IMR-90 (cell line): ENCODE results near the gene ITGA3. TPM values are rescaled to one million over a fixed set of nuclear protein-coding genes. Genes with fewer than 3 reads are reported as not detected.
A peak's percentile ranks its signal among the peaks of the same experiment; 100 is the strongest.

Experiments used
- ATAC-seq: fragments of 200-7000 bp; cut with Tn5 transposase; 2 replicates; pipeline ENCODE4 v1.9.1; 2020; ENCODE audit warnings: low read depth, mild to moderate bottlenecking, moderate library complexity
- BruUV-seq: library from RNA; stranded (reverse); fragments of 400-500 nt; replicated peaks from 2 replicates; lab custom pipeline; 2021; lab: Mats Ljungman, UMichigan
- CTCF ChIA-PET: fragments of 300-600 bp; formaldehyde crosslinking; extraction: SDS; loops from one replicate; lab custom pipeline; 2021; ENCODE audit warnings: antibody characterized with exemption; lab: Yijun Ruan, JAX
- POLR2A ChIA-PET: fragments of 300-600 bp; sonication (Branson Sonifier 250); formaldehyde crosslinking; loops from one replicate; lab custom pipeline; 2022; ENCODE audit warnings: antibody characterized with exemption; ENCODE audit not compliant: unreplicated experiment; lab: Charles Lee
- DNase-seq: peaks from one replicate; pipeline ENCODE4 v3.0.0; 2013
- H2AFZ ChIP-seq: replicated peaks from 2 replicates; pipeline ENCODE3; 2013; ENCODE audit warnings: low read length, mild to moderate bottlenecking; ENCODE audit not compliant: poor library complexity
- H2AK5ac ChIP-seq: 2 replicates; pipeline ENCODE4 v1.6.1; 2013; ENCODE audit warnings: low read depth, low read length, inconsistent platforms
- H2AK9ac ChIP-seq: replicated peaks from 2 replicates; pipeline ENCODE3; 2013; ENCODE audit warnings: mild to moderate bottlenecking, low read depth, low read length, moderate library complexity; ENCODE audit not compliant: poor library complexity
- H2BK120ac ChIP-seq: 2 replicates; pipeline ENCODE4 v1.6.1; 2013; ENCODE audit warnings: low read depth, low read length, inconsistent platforms
- H2BK15ac ChIP-seq: 3 replicates; pipeline ENCODE4 v1.6.1; 2013; ENCODE audit warnings: low read depth, low read length, inconsistent platforms
- H2BK20ac ChIP-seq: 2 replicates; pipeline ENCODE4 v1.6.1; 2013; ENCODE audit warnings: low read depth, mild to moderate bottlenecking, inconsistent platforms, low read length, moderate library complexity
- H2BK5ac ChIP-seq: 2 replicates; pipeline ENCODE4 v1.6.1; 2013; ENCODE audit warnings: mild to moderate bottlenecking, low read depth, low read length, inconsistent platforms; ENCODE audit not compliant: poor library complexity, severe bottlenecking
- H3K14ac ChIP-seq: replicated peaks from 2 replicates; pipeline ENCODE4 v1.6.1; 2013; ENCODE audit warnings: low read depth, low read length, inconsistent platforms
- H3K18ac ChIP-seq: 2 replicates; pipeline ENCODE4 v1.6.1; 2013; ENCODE audit warnings: low read depth, low read length, control low read depth
- H3K23ac ChIP-seq: 2 replicates; pipeline ENCODE4 v1.6.1; 2013; ENCODE audit warnings: low read depth, low read length, inconsistent platforms
- H3K27ac ChIP-seq: 2 replicates; pipeline ENCODE4 v1.5.1; 2013; ENCODE audit warnings: mild to moderate bottlenecking, control low read depth, low read length; ENCODE audit not compliant: insufficient read depth
- H3K27me3 ChIP-seq: 2 replicates; pipeline ENCODE4 v1.6.1; 2013; ENCODE audit warnings: low read length; ENCODE audit not compliant: control insufficient read depth, insufficient read depth
- H3K36me3 ChIP-seq: 2 replicates; pipeline ENCODE4 v1.6.1; 2013; ENCODE audit warnings: low read length, mixed read lengths; ENCODE audit not compliant: control insufficient read depth, insufficient read depth
- H3K4ac ChIP-seq: 2 replicates; pipeline ENCODE4 v1.6.1; 2013; ENCODE audit warnings: low read depth, low read length, inconsistent platforms
- H3K4me1 ChIP-seq: 2 replicates; pipeline ENCODE4 v1.6.1; 2013; ENCODE audit warnings: low read length, mixed read lengths; ENCODE audit not compliant: control insufficient read depth, insufficient read depth
- H3K4me2 ChIP-seq: 2 replicates; pipeline ENCODE4 v1.6.1; 2013; ENCODE audit warnings: low read depth, mild to moderate bottlenecking, control low read depth, low read length, moderate library complexity
- H3K4me3 ChIP-seq: 2 replicates; pipeline ENCODE4 v1.5.1; 2013; ENCODE audit warnings: low read depth, mild to moderate bottlenecking, control low read depth, low read length, moderate library complexity; ENCODE audit not compliant: insufficient read depth
- H3K56ac ChIP-seq: 2 replicates; pipeline ENCODE4 v1.6.1; 2013; ENCODE audit warnings: low read length, inconsistent platforms; ENCODE audit not compliant: insufficient read depth; ENCODE audit errors: extremely low read depth
- H3K79me1 ChIP-seq, 2 experiments: 2 replicates each; pipeline ENCODE4 v1.6.1; 2013; ENCODE audit warnings: low read length in 2 of 2, inconsistent platforms in 1 of 2, low read depth in 1 of 2
- H3K9ac ChIP-seq: 2 replicates; pipeline ENCODE4 v1.6.1; 2013; ENCODE audit warnings: low read depth, low read length, control low read depth
- H3K9me1 ChIP-seq: 2 replicates; pipeline ENCODE4 v1.6.1; 2013; ENCODE audit warnings: low read length, inconsistent platforms; ENCODE audit not compliant: insufficient read depth
- H3K9me3 ChIP-seq: 2 replicates; pipeline ENCODE4 v1.6.1; 2013; ENCODE audit warnings: low read length; ENCODE audit not compliant: control insufficient read depth, insufficient read depth
- H4K20me1 ChIP-seq: 2 replicates; pipeline ENCODE4 v1.6.1; 2013; ENCODE audit warnings: low read length, inconsistent platforms; ENCODE audit not compliant: insufficient read depth
- H4K5ac ChIP-seq: 2 replicates; pipeline ENCODE4 v1.6.1; 2013; ENCODE audit warnings: mild to moderate bottlenecking, low read depth, low read length, control low read depth
- H4K8ac ChIP-seq, 2 experiments: 2 replicates each; pipeline ENCODE4 v1.6.1; 2013; ENCODE audit warnings: low read depth in 2 of 2, low read length in 2 of 2, control low read depth in 1 of 2, inconsistent platforms in 1 of 2
- H4K91ac ChIP-seq: 2 replicates; pipeline ENCODE4 v1.6.1; 2013; ENCODE audit warnings: low read depth, low read length, inconsistent platforms; ENCODE audit not compliant: insufficient read depth
- MAZ ChIP-seq: IDR thresholded peaks from 2 replicates; pipeline ENCODE4 v1.6.1; 2012; ENCODE audit warnings: low read depth, mild to moderate bottlenecking, low read length, improper control_type of control experiment, moderate library complexity, borderline replicate concordance
- NFE2L2 ChIP-seq: fragments of 150-350 bp; IDR thresholded peaks from 2 replicates; pipeline ENCODE4 v1.6.1; 2016; ENCODE audit warnings: low read depth, mild to moderate bottlenecking, low read length
- RFX5 ChIP-seq: IDR thresholded peaks from 2 replicates; pipeline ENCODE4 v1.8.0; 2012; ENCODE audit warnings: low read depth, mild to moderate bottlenecking, low read length, moderate library complexity
- WGBS, 2 experiments: methylation state at CpG; one replicate each; pipeline versions ENCODE4 v1.1.5 to v1.1.7; 2013; ENCODE audit warnings: missing lambda C conversion rate in 2 of 2; ENCODE audit not compliant: insufficient read length in 1 of 2; ENCODE audit errors: extremely low coverage in 2 of 2; 5-methylcytosine and 5-hydroxymethylcytosine counted together
- dilution Hi-C: fragments of 300-500 bp; cut with HindIII; formaldehyde crosslinking; loops from one replicate; pipeline ENCODE4 v1.14.3; 2018; ENCODE audit warnings: low sequenced_read_pairs; ENCODE audit not compliant: unreplicated experiment
- in situ Hi-C: fragments of 300-500 bp; cut with MboI; formaldehyde crosslinking; loops from 3 replicates; pipeline ENCODE4 v1.14.3; 2019; ENCODE audit warnings: low sequenced_read_pairs, inconsistent platforms, mixed read lengths
- intact Hi-C: fragments of 100-400 bp; cut with micrococcal nuclease; formaldehyde crosslinking; loops from 2 replicates; pipeline ENCODE4 v1.10.0; 2022
- polyA plus RNA-seq, 3 experiments: library from polyadenylated mRNA; depleted of rRNA; stranded (reverse); fragments of >200 nt; gene quantifications; 2 replicates each; pipeline ENCODE4 v1.2.3, GENCODE V29; 2012; ENCODE audit warnings: low replicate concordance in 1 of 3
- total RNA-seq: library from RNA; depleted of rRNA; stranded (reverse); fragments of >200 nt; gene quantifications from 2 replicates; pipeline ENCODE4 v1.2.3, GENCODE V29; 2012

The ITGA3 gene
- total and polyA plus RNA-seq, 2 of the 4 experiments (the other 2 are of a cell fraction), result 78.0 to 202 TPM

- ATAC-seq (peak; percentile 97), DNase-seq (peak; percentile 81)
- H4K5ac ChIP-seq, result peak overlapping the region; percentile 29
- peak overlapping the region; percentile 81 for H2BK20ac ChIP-seq
- peak overlapping the region; percentile 44 for H3K18ac ChIP-seq
- H4K20me1 ChIP-seq, result no peaks in the 10 kb centered on the region
- H3K79me1 ChIP-seq, result peaks cover 0 to 7% of the 10 kb centered on the region in 2 experiments; a peak in 1 of 4 replicates
- no TSS peak for BruUV-seq
- H2BK5ac ChIP-seq, result peak overlapping the region; percentile 47
- H3K36me3 ChIP-seq, result no peaks in the 10 kb centered on the region
- peak overlapping the region; percentile 2; the same call in 1 of the 2 replicates for H3K4me2 ChIP-seq
- CTCF ChIA-PET, result no interaction called here
- intact Hi-C loops (loop anchor here (10.0 kb wide), 1 partner anchor 267 kb away; no protein-coding TSS in a partner anchor), in situ Hi-C loops (no loop called here), dilution Hi-C loops (no loop called here)
- peak overlapping the region; percentile 4 to 83; a peak in 3 of 4 replicates for H4K8ac ChIP-seq
- no peak for TF ChIP-seq RFX5
- peak; percentile 59; the same call in 1 of the 2 replicates for TF ChIP-seq MAZ
- no peak for TF ChIP-seq NFE2L2
- WGBS, 2 experiments, result no CpG with 5 or more reads among the region's 14 CpGs
- peak overlapping the region; percentile 32; the same call in 1 of the 2 replicates for H3K56ac ChIP-seq
- no peak overlapping the region for H3K4me3 ChIP-seq
- H2AFZ ChIP-seq, result peak overlapping the region; percentile 81
- peaks cover 38% of the 10 kb centered on the region for H3K4me1 ChIP-seq
- peak overlapping the region; percentile 94 for H2BK120ac ChIP-seq
- H2AK9ac ChIP-seq, result peak overlapping the region; percentile 83
- peak overlapping the region; percentile 97 for H4K91ac ChIP-seq
- no peaks in the 10 kb centered on the region for H3K27me3 ChIP-seq
- peak overlapping the region; percentile 82; the same call in 1 of the 2 replicates for H3K23ac ChIP-seq
- peak overlapping the region; percentile 66; the same call in 2 of the 3 replicates for H2BK15ac ChIP-seq
- H2AK5ac ChIP-seq, result peak overlapping the region; percentile 98
- no peak overlapping the region for H3K9ac ChIP-seq
- H3K9me3 ChIP-seq, result no peaks in the 10 kb centered on the region
- peak overlapping the region; percentile 72 for H3K4ac ChIP-seq
- peak overlapping the region; percentile 83 for H3K14ac ChIP-seq
- H3K27ac ChIP-seq, result peak overlapping the region; percentile 38
- POLR2A ChIA-PET, result no interaction called here
- H3K9me1 ChIP-seq, result peaks cover 17% of the 10 kb centered on the region
These were observed 18.4 kb upstream of the ITGA3 start for GRCh38 chr17:50037321-50038107.
